Testis (tissue), 3 donors: ENCODE data around the gene FXYD2. TPM values are rescaled to one million over a fixed set of nuclear protein-coding genes. Genes with fewer than 3 reads are reported as not detected.

Source experiments
- DNase-seq: peaks from one replicate; pipeline ENCODE4 v3.0.0-alpha.2; 2019
- H3K27ac ChIP-seq, 2 donors: fragments of 200-600 bp; sonication (generic); one replicate each; pipeline ENCODE4 v1.5.1; 2019
- H3K27me3 ChIP-seq: fragments of 200-600 bp; sonication (generic); one replicate; pipeline ENCODE4 v1.5.1; 2019
- H3K36me3 ChIP-seq: fragments of 200-600 bp; sonication (generic); one replicate; pipeline ENCODE4 v1.5.1; 2017; ENCODE audit warnings: low read depth; ENCODE audit errors: missing control alignments
- H3K4me1 ChIP-seq: fragments of 200-600 bp; sonication (generic); one replicate; pipeline ENCODE4 v1.5.1; 2019
- H3K4me3 ChIP-seq, 2 donors: fragments of 200-600 bp; sonication (generic); one replicate each; pipeline ENCODE4 v1.5.1; 2017 to 2019
- H3K9me3 ChIP-seq: fragments of 200-600 bp; sonication (generic); one replicate; pipeline ENCODE4 v1.5.1; 2017
- POLR2A ChIP-seq: fragments of 450-650 bp; IDR thresholded peaks from one replicate; pipeline ENCODE4 v1.6.1; 2017; ENCODE audit warnings: antibody characterized with exemption, mild to moderate bottlenecking, moderate library complexity
- WGBS, 2 donors: methylation state at CpG; one replicate each; pipeline ENCODE4 v1.1.5; 2018; 5-methylcytosine and 5-hydroxymethylcytosine counted together
- intact Hi-C: fragments of 100-400 bp; cut with DNase I; formaldehyde crosslinking; loops from one replicate; pipeline ENCODE4 v1.15.1; 2023; ENCODE audit warnings: low total_unique reads
- polyA plus RNA-seq: library from polyadenylated mRNA; stranded (reverse); fragments of 350-450 nt; fragmentation: Illumina TruSeq; extraction: RNeasy Lipid Tissue Mini Kit (QIAGEN cat#74804); gene quantifications from one replicate; pipeline ENCODE4 v1.2.3, GENCODE V29; 2014; ENCODE audit warnings: low read depth, low replicate concordance; ENCODE audit not compliant: insufficient read depth
- total RNA-seq, 2 donors: library from RNA; depleted of rRNA; stranded (reverse); fragments of >200 nt; gene quantifications; one replicate each; pipeline ENCODE4 v1.2.3, GENCODE V29; 2016
- TF ChIP-seq, protein P1 (sequence below), 3 experiments: fragments of 450-650 bp in 2 of 3; fragments of 200-600 bp in 1 of 3; sonication (generic) in 1 of 3; IDR thresholded peaks; one replicate each; pipeline ENCODE4 v1.5.1; 2016 to 2019; ENCODE audit warnings: antibody characterized with exemption in 3 of 3, mild to moderate bottlenecking in 2 of 3, moderate library complexity in 1 of 3

FXYD2 gene
- total and polyA plus RNA-seq, 3 donors from 2014 or later: 5.3 to 8.3 (median 7.6) TPM

DNA sequence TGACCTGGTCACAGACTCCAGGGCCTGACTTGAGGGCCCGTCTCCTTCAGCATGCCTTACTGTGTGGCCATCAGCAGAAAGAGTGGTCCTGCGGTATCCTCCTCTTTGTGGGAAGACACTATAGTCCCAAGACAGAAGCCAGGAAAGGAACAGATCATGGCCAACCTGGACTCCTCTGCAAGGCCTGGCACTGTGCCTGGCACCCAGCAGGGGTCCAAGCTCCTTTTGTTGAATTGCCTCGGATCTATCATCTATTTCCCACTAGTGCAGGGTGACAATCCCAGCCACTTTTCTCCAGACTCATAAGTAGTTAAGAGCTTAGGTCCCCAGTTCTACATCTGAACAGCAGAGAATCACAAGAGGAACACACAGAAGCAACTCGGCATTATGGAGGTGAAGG lies 54.5 kb downstream of the FXYD2 start:
- 85% methylated on average over 4 of the region's 4 CpGs for WGBS, 2 donors
- intact Hi-C loops: no loop called here
- Histone ChIP-seq H3K27me3 (no peaks in the 10 kb centered on the region), H3K36me3 (no peaks in the 10 kb centered on the region), H3K27ac (no peak overlapping the region), H3K4me1 (no peaks in the 10 kb centered on the region), H3K4me3 (no peak overlapping the region), H3K9me3 (no peaks in the 10 kb centered on the region)
- no peak for DNase-seq
- TF ChIP-seq, protein P1, sequence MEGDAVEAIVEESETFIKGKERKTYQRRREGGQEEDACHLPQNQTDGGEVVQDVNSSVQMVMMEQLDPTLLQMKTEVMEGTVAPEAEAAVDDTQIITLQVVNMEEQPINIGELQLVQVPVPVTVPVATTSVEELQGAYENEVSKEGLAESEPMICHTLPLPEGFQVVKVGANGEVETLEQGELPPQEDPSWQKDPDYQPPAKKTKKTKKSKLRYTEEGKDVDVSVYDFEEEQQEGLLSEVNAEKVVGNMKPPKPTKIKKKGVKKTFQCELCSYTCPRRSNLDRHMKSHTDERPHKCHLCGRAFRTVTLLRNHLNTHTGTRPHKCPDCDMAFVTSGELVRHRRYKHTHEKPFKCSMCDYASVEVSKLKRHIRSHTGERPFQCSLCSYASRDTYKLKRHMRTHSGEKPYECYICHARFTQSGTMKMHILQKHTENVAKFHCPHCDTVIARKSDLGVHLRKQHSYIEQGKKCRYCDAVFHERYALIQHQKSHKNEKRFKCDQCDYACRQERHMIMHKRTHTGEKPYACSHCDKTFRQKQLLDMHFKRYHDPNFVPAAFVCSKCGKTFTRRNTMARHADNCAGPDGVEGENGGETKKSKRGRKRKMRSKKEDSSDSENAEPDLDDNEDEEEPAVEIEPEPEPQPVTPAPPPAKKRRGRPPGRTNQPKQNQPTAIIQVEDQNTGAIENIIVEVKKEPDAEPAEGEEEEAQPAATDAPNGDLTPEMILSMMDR (IDR thresholded peaks at IDR 0.05): no peak
- no peak for TF ChIP-seq POLR2A

Other genes with a start within 250 kb of the FXYD2 start
- 1 to 10 TPM; 3.0 to 6.1 TPM for gene DSCAML1, start 27.5 kb downstream of the FXYD2 start, total RNA-seq
- 1.6 TPM for gene DSCAML1, start 27.5 kb downstream of the FXYD2 start, polyA plus RNA-seq
- gene FXYD6, start 51.9 kb upstream of the FXYD2 start, total RNA-seq: 100 to 1,000 TPM; 191 to 439 TPM
- gene FXYD6, start 51.9 kb upstream of the FXYD2 start, polyA plus RNA-seq: 186 TPM
- gene TMPRSS13, start 104.7 kb upstream of the FXYD2 start, total RNA-seq: under 1 TPM; 0.74 to 0.87 TPM
- 0.91 TPM for gene TMPRSS13, start 104.7 kb upstream of the FXYD2 start, polyA plus RNA-seq
- 1 to 10 TPM; 3.6 to 7.6 TPM for gene IL10RA, start 161.7 kb upstream of the FXYD2 start, total RNA-seq
- 12.8 TPM for gene IL10RA, start 161.7 kb upstream of the FXYD2 start, polyA plus RNA-seq